Liver (tissue), 9 donors: Measurements from ENCODE around the gene POU2F3. TPM values are rescaled to one million over a fixed set of nuclear protein-coding genes. Genes with fewer than 3 reads are reported as not detected.

Source experiments
- DNase-seq: peaks from one replicate; pipeline ENCODE4 v3.0.0-alpha.2; 2017; ENCODE audit warnings: low spot score
- H3K27ac ChIP-seq, 2 donors: one replicate each; pipeline ENCODE4 v1.7.0; 2013; ENCODE audit warnings: inconsistent platforms in 2 of 2, low read length in 2 of 2, control low read depth in 1 of 2, low read depth in 1 of 2, mild to moderate bottlenecking in 1 of 2
- H3K27me3 ChIP-seq, 4 donors: one replicate each; pipeline versions ENCODE4 v1.6.1 to v1.7.0; 2013; ENCODE audit warnings: low read length in 3 of 4, inconsistent platforms in 1 of 4, mild to moderate bottlenecking in 1 of 4, moderate library complexity in 1 of 4; ENCODE audit not compliant: control insufficient read depth in 4 of 4, insufficient read depth in 4 of 4
- H3K36me3 ChIP-seq, 4 donors: one replicate each; pipeline versions ENCODE4 v1.6.1 to v1.7.0; 2013; ENCODE audit warnings: low read length in 3 of 4, mild to moderate bottlenecking in 3 of 4, low read depth in 1 of 4, moderate library complexity in 1 of 4; ENCODE audit not compliant: control insufficient read depth in 4 of 4, insufficient read depth in 3 of 4
- H3K4me1 ChIP-seq, 4 donors: one replicate each; pipeline versions ENCODE4 v1.6.1 to v1.7.0; 2013; ENCODE audit warnings: low read length in 3 of 4, mild to moderate bottlenecking in 3 of 4, moderate library complexity in 1 of 4; ENCODE audit not compliant: control insufficient read depth in 4 of 4, insufficient read depth in 4 of 4
- H3K4me3 ChIP-seq, 3 donors: one replicate each; pipeline versions ENCODE4 v1.6.1 to v1.7.0; 2013; ENCODE audit warnings: low read length in 3 of 3, control low read depth in 1 of 3, low read depth in 1 of 3, mild to moderate bottlenecking in 1 of 3
- H3K9ac ChIP-seq, 2 donors: one replicate each; pipeline ENCODE4 v1.7.0; 2013; ENCODE audit warnings: low read length in 2 of 2, mild to moderate bottlenecking in 2 of 2, moderate library complexity in 2 of 2, control low read depth in 1 of 2, low read depth in 1 of 2
- H3K9me3 ChIP-seq, 4 donors: one replicate each; pipeline versions ENCODE4 v1.6.1 to v1.7.0; 2013; ENCODE audit warnings: low read length in 3 of 4; ENCODE audit not compliant: control insufficient read depth in 4 of 4
- ATF3 ChIP-seq: IDR thresholded peaks from 2 replicates; pipeline ENCODE4 v1.6.1; 2016; ENCODE audit warnings: antibody characterized with exemption
- CTCF ChIP-seq: fragments of 150-350 bp; IDR thresholded peaks from 2 replicates; pipeline ENCODE4 v1.5.1; 2017; ENCODE audit warnings: improper control_type of control experiment, low read depth, low read length; ENCODE audit not compliant: missing input control
- EGR1 ChIP-seq, 2 donors: IDR thresholded peaks; 2 replicates each; pipeline ENCODE4 v1.6.1; 2016 to 2018; ENCODE audit warnings: antibody characterized with exemption in 2 of 2, low read depth in 2 of 2
- FOXA1 ChIP-seq: IDR thresholded peaks from 2 replicates; pipeline ENCODE4 v1.6.1; 2016; ENCODE audit warnings: antibody characterized with exemption
- FOXA2 ChIP-seq: IDR thresholded peaks from 2 replicates; pipeline ENCODE4 v1.6.1; 2016; ENCODE audit warnings: antibody characterized with exemption
- GABPA ChIP-seq, 2 donors: IDR thresholded peaks in 1 of 2; conservative IDR thresholded peaks in 1 of 2; 2 replicates each; pipeline ENCODE4 v1.6.1; 2016; ENCODE audit warnings: antibody characterized with exemption in 2 of 2, mild to moderate bottlenecking in 1 of 2, moderate library complexity in 1 of 2
- HNF4A ChIP-seq, 2 donors: conservative IDR thresholded peaks; 2 replicates each; pipeline ENCODE4 v1.6.1; 2016; ENCODE audit warnings: antibody characterized with exemption in 2 of 2, mild to moderate bottlenecking in 2 of 2
- HNF4G ChIP-seq: IDR thresholded peaks from 2 replicates; pipeline ENCODE4 v1.6.1; 2016; ENCODE audit warnings: antibody characterized with exemption
- JUND ChIP-seq, 2 donors: IDR thresholded peaks; 2 replicates each; pipeline ENCODE4 v1.6.1; 2016; ENCODE audit warnings: antibody characterized with exemption in 2 of 2
- NR2F2 ChIP-seq: IDR thresholded peaks from 2 replicates; pipeline ENCODE4 v1.6.1; 2016; ENCODE audit warnings: antibody characterized with exemption
- RAD21 ChIP-seq, 2 donors: IDR thresholded peaks; 2 replicates each; pipeline ENCODE4 v1.6.1; 2016; ENCODE audit warnings: antibody characterized with exemption in 2 of 2, mild to moderate bottlenecking in 2 of 2
- REST ChIP-seq: IDR thresholded peaks from 2 replicates; pipeline ENCODE4 v1.6.1; 2016; ENCODE audit warnings: antibody characterized with exemption, mild to moderate bottlenecking
- RXRA ChIP-seq, 2 donors: IDR thresholded peaks; 2 replicates each; pipeline ENCODE4 v1.6.1; 2017 to 2018; ENCODE audit warnings: antibody characterized with exemption in 2 of 2, mild to moderate bottlenecking in 1 of 2
- SP1 ChIP-seq: IDR thresholded peaks from 2 replicates; pipeline ENCODE4 v1.6.1; 2018; ENCODE audit warnings: antibody characterized with exemption, mild to moderate bottlenecking
- TAF1 ChIP-seq: conservative IDR thresholded peaks from 2 replicates; pipeline ENCODE4 v1.6.1; 2016; ENCODE audit warnings: antibody characterized with exemption, mild to moderate bottlenecking
- YY1 ChIP-seq: IDR thresholded peaks from 2 replicates; pipeline ENCODE4 v1.6.1; 2016; ENCODE audit warnings: antibody characterized with exemption, mild to moderate bottlenecking
- WGBS: extraction: QIAGEN DNeasy Blood & Tissue Kit; methylation state at CpG from one replicate; pipeline ENCODE4 v1.1.7; 2013; 5-methylcytosine and 5-hydroxymethylcytosine counted together
- polyA plus RNA-seq, 2 donors: library from polyadenylated mRNA; stranded (reverse) in 1 of 2; unstranded in 1 of 2; fragments of 200-250 nt in 1 of 2; fragments of >200 nt in 1 of 2; fragmentation: Nextera tagmentation in 1 of 2; extraction: Ambion mirVana in 1 of 2; gene quantifications; one replicate each; pipeline versions ENCODE4 v1.2.1 to v1.2.3, GENCODE V29; 2013 to 2015
- total RNA-seq, 2 donors: library from RNA; depleted of rRNA; stranded (reverse); fragments of >200 nt; gene quantifications; one replicate each; pipeline ENCODE4 v1.2.3, GENCODE V29; 2014
- TF ChIP-seq, protein P1 (sequence below): IDR thresholded peaks from 2 replicates; pipeline ENCODE4 v1.6.1; 2016; ENCODE audit warnings: antibody characterized with exemption
- TF ChIP-seq, protein P2 (sequence below): IDR thresholded peaks from 2 replicates; pipeline ENCODE4 v1.6.1; 2016; ENCODE audit warnings: antibody characterized with exemption
- donor health status: healthy.
- donor health status: healthy.
- donor health status: healthy.
- donor health status: healthy.
- donor health status: healthy.

Gene POU2F3
- total and polyA plus RNA-seq, 4 donors, result not detected

DNA sequence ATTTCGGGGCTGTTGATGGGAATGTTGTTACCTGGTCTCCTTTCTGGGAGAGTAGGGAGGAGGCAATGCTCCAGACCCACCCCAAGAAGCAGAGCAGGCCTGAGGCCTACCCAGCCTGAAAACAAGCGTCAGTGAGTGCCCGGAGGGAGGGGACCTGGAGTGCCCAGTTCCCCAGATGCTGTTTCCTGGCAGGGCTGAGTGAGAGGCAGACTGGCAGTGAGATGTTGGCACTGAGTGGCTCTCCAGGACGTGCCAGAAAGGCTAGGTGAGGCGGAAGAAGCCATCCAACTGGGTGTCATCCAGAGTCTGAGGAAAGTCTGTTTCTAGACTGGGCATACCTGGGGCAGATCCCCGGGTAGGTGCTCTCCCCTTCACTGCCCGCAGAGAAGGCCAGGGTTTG, 1.3 kb downstream of the POU2F3 start:
- Histone ChIP-seq H3K4me1 (peaks cover 0 to 7% (median 3%) of the 10 kb centered on the region in 4 donors), H3K27ac (no peak overlapping the region), H3K9me3 (no peaks in the 10 kb centered on the region), H3K4me3 (no peak overlapping the region), H3K36me3 (no peaks in the 10 kb centered on the region), H3K9ac (no peak overlapping the region), H3K27me3 (peaks cover 0 to 2% (median 0%) of the 10 kb centered on the region in 4 donors)
- DNase-seq, result no peak
- TF ChIP-seq HNF4A (conservative IDR thresholded peaks at IDR 0.05) (no peak), SP1 (no peak), JUND (IDR thresholded peaks at IDR 0.05) (no peak), NR2F2 (no peak), HNF4G (no peak), ATF3 (no peak), TAF1 (no peak), FOXA2 (no peak), RAD21 (IDR thresholded peaks at IDR 0.05) (no peak), EGR1 (IDR thresholded peaks at IDR 0.05; ENCODE audit: low read depth in 2 of 2) (no peak), FOXA1 (no peak), YY1 (no peak), CTCF (no peak), GABPA (IDR thresholded peaks at IDR 0.05 in 1 of 2, conservative IDR thresholded peaks at IDR 0.05 in 1 of 2) (no peak), REST (no peak), RXRA (IDR thresholded peaks at IDR 0.05) (no peak)
- TF ChIP-seq, protein P1, sequence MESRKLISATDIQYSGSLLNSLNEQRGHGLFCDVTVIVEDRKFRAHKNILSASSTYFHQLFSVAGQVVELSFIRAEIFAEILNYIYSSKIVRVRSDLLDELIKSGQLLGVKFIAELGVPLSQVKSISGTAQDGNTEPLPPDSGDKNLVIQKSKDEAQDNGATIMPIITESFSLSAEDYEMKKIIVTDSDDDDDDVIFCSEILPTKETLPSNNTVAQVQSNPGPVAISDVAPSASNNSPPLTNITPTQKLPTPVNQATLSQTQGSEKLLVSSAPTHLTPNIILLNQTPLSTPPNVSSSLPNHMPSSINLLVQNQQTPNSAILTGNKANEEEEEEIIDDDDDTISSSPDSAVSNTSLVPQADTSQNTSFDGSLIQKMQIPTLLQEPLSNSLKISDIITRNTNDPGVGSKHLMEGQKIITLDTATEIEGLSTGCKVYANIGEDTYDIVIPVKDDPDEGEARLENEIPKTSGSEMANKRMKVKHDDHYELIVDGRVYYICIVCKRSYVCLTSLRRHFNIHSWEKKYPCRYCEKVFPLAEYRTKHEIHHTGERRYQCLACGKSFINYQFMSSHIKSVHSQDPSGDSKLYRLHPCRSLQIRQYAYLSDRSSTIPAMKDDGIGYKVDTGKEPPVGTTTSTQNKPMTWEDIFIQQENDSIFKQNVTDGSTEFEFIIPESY, result no peak
- TF ChIP-seq, protein P2, sequence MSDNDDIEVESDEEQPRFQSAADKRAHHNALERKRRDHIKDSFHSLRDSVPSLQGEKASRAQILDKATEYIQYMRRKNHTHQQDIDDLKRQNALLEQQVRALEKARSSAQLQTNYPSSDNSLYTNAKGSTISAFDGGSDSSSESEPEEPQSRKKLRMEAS, result no peak
- 93% methylated on average over 7 of the region's 7 CpGs for WGBS
